ENCODE results near the gene VPS8.

VPS8 gene

DNA sequence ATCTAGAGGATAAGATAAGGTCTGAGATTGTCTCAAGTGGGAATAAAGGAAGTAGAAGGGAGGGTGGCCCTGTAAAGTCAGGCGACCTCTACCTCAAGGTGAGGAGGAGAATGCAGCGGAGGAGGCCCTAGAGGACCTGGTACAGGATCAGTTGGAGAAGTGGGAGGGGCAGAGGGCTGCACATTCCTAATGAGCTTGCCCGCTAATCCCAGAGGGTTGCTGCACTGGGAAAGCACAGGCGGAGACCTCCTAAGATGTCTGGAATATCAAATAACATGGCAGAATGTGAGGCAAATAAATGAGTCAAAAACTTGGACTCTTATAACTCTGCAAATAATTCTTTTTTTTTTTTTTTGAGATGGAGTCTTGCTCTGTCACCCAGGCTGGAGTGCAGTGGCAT lies 30.2 kb upstream of the VPS8 start:
- DNase-seq (ENCODE audit: low read depth in 2 of 2) = no peak

GRCh38 chr3:184783319-184783718 lies 28.6 kb upstream of the VPS8 start:
- DNase-seq (ENCODE audit: low read depth in 2 of 2) = no peak

- DNase-seq (ENCODE audit: low read depth in 2 of 2) = no peak
These were observed 27.1 kb upstream of the VPS8 start for GRCh38 chr3:184784731-184785500.

DNA sequence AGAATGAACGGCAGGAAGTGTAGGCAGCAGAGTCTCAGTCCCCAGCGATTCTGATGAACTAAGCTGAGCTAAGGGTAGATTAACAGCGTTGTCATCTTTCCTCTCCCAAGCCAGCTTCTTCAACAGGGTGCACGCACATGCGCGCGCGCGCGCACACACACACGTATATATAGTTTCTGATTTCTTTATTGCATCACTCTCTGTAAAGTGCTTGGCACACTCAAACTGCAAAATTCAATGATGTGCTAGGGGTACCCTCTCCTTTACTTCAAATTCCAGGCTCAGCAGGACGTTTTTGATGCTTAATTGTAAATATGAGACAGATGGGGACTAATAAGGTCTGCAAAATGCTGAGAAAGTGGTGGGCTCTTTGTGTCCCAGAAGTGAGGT lies 26.1 kb upstream of the VPS8 start:
- DNase-seq (ENCODE audit: low read depth in 2 of 2) = no peak

DNA sequence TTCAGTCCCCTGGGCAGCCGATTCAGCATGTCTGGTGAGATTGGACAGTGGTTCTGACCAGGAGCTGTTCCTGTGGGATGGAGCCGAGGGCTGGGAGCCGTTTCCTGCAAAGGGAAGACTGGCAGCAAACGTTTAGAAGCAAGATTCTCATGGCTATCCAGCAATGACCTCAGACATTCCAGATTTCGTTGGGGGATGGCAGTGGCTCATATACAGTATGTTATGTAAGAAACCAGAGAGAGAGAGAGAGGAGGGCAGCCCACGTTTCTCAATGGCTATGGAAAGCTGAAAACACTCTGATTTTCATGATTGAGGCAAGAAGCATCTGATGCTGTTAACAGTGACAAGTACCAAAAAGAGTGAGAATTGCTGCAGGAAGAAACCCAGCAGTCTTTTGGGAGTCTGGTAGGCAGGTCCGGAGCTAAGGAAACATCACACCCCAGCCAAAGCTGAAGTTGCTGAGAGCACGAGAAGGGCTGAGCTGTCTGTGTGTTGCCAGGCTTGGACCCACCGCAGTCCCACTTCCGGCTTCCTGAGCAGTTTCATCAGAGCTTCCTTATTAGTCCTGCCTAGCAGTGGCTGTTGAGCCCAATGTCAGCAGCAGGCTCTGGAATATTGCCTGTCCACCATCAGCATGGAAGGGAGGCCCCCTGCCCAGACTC lies 25.6 kb upstream of the VPS8 start:
- no peak for DNase-seq (ENCODE audit: low read depth in 2 of 2)

DNA sequence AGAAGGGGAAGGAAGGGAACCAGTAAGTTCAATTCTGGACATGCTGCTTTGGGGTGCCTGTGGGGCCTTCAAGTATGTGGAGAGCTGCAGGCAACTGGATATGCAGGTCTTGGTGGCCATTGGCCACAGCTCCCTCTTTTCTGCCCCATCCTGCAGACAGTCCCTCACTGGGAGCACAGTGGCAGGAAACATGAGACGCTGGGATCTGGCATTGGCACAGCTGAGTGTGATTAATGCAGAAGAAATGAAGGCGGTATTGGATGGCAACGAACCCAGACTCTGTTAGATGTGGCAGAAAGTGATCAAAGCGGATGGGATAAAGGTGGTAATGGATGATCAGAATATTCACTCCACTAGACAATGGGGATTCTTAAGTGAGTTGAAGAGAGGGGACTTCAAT lies 23.2 kb upstream of the VPS8 start:
- DNase-seq (ENCODE audit: low read depth in 2 of 2) = no peak

GRCh38 chr3:184789314-184789998 lies 22.5 kb upstream of the VPS8 start:
- no peak for DNase-seq (ENCODE audit: low read depth in 2 of 2)

DNA sequence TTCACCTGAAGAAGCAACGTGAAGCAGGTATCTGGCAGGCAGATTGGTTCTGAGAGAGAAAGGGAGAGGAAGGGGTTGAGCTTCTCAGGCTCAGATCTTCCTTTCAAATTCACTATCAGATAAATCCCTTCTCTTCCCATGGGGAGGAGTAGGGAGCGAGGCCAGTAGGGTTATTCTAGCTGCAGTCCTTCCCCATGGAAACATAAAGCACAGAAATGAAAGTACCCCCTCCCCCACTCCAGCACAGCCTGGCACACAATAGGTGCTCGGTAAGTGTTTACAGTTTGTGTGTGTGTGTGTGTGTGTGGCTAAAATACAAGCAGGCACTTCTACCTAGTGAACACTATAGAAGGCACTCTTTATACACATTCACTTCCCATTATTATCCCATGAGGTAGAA lies 20.8 kb upstream of the VPS8 start:
- DNase-seq (ENCODE audit: low read depth in 2 of 2) = no peak

DNA sequence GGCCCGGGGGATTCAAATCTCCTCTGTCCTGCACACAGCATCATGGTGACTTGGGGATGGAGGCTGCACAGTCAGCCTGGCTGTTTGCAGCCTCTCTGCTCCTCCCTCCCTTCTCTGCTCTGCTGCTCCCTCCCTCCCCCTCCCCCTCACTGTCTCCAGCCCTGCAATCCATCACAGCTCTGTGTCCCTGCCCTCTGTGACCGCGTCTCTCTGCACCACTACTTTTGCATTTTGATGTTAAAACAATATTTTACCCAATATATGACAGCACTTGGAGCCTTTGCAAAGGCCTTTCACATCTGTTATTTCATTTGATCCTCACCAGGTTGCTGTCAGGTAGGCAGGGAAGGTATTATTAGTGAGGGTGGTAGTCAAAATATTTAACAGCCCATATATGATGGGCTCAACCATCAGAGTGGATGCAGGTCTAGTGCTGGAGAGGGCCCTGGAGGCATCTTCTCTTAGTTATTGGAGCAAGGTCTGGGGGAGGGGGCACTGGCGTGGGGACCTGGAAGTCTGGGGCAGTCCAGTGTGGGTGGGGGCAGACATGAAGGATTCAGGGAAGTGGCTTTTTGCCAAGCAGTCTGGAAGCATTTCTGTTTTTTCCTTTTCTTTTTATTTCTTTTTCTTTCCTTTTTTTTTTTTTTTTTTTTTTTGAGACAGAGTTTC lies 16.3 kb upstream of the VPS8 start:
- DNase-seq (ENCODE audit: low read depth in 2 of 2) = no peak

DNA sequence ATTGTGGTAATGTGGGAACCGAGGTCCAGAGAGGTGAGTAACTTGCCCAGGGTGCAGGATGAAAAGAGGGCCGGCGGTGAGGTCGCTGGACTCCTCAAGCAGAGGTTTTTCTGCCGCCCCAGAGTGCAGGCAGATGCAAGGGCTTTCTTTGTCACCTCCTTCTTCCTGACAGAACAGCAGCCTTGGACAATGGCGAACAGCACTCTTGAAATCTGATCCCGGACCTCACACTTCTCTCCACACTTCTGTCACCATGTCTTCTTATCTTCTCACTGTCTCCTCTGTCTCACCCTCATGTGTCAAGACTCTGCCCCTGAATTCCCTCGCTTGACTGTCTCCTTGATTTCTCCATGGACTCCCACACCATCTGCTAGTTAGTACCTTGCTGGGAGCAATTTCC lies 15.4 kb upstream of the VPS8 start:
- no peak for DNase-seq (ENCODE audit: low read depth in 2 of 2)

DNA sequence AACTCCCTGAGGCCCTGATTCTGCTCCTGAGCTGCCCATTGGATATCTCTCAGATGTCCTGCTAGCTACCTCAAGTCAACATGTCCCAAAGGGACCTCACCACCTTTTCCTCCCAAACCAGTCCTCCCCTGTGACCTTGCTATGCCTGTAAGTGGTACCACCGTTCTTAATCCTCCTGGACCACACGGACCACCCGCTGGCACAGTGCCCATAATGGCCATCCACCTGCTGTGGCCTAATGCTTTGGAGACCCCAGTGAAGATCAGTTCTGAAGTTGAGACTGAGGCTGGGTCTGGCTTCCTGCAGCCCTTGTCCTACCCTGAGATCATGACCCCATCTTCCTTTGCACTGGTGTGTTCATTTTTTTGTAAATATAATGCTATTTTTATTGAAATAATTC lies 15.0 kb upstream of the VPS8 start:
- no peak for DNase-seq (ENCODE audit: low read depth in 2 of 2)

DNA sequence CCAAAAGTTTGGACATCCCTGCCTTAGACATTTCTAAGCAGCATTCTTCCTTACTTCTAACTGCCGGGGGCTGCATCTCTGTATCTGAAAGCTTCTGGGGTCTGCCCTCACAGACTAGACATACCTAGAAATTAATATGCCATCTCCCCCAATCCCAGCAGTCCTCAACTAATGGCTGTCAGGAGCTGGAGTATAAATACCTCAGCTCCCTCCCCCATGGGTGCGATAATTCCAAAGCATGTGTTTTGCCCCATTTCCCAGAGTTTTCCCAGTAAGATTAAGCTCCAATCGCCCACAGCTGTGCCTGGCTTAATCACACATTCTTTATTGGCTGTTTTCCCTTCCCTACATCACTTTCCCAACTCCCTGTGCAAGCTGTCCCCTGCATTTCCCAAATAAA lies 13.8 kb upstream of the VPS8 start:
- no peak for DNase-seq (ENCODE audit: low read depth in 2 of 2)

GRCh38 chr3:184800349-184800930 lies 11.5 kb upstream of the VPS8 start:
- DNase-seq (ENCODE audit: low read depth in 2 of 2) = no peak

- DNase-seq (ENCODE audit: low read depth in 2 of 2) = no peak
These were observed 10.7 kb upstream of the VPS8 start for GRCh38 chr3:184801241-184801785.

DNA sequence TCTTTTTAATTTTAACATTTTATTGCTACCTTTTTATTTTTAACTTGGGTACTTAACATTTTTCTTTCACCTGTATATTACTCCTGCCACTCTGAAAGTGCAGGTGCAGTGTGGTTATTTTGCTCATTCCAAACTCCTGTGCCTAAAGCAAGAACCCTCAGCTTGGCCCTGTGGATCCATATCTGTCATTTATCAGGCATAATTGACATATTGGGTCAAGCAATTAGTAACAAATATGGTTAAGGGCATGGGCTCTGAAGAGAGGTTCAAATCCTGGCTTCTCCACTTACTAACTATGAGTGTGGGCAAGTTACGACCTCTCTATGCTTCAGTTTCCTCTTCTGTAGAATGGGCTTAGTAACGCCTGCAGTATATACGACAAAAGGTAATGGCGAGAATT lies 9.8 kb upstream of the VPS8 start:
- DNase-seq (ENCODE audit: low read depth in 2 of 2) = no peak

GRCh38 chr3:184804801-184805200 lies 7.2 kb upstream of the VPS8 start:
- no peak for DNase-seq (ENCODE audit: low read depth in 2 of 2)

DNA sequence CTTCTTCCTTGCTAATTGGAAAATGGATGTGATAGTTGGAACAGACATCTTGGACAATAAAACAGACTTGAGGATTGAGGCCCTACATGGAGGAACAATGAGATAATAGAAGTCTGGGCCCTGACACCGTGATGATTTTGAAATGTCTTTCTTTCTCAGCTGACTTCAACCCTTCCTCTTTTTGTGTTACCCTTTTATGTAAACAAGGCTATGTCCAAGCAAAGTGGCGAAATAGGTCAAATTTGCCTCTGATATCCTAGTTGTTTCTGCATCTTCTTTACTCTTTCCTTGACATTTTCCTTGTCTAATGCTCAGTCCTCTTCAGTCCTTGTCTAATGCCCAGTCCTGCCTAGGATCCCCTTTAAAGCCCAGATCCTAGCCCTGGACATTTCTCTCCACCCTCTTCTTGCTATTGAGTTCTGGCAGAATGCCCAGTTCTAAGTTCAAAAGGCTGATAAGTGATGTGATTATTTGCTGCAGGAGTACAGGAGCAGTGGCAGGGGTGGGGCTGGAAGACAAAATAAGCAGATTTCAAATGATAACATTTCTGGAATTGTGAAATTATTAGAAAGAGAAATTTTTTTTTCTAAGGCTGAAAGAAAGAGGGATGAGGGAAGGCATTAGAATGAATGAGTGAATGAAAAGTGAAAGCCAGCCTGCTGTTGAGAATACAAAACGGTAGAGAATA lies 6.5 kb upstream of the VPS8 start:
- no peak for DNase-seq (ENCODE audit: low read depth in 2 of 2)

GRCh38 chr3:184806567-184807271 lies 5.2 kb upstream of the VPS8 start:
- DNase-seq (ENCODE audit: low read depth in 2 of 2) = no peak

DNA sequence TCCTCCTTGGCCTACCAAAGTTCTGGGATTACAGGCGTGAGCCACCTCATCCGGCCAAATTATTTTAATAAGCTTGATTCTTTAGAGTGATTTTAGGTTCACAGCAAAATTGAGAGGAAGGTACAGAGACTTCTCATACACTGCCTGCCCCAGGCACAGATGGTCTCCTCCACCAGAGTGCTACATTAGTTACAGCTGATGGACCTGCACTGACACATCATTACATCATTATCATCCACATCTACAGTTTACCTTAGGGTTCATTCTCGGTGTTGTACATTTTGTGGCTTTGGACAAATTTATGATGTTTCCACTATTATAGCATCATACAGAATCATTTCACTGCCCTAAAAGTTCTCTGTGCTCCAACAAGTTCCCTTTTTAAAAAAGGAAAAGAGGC lies 4.4 kb upstream of the VPS8 start:
- no peak for DNase-seq (ENCODE audit: low read depth in 2 of 2)

DNA sequence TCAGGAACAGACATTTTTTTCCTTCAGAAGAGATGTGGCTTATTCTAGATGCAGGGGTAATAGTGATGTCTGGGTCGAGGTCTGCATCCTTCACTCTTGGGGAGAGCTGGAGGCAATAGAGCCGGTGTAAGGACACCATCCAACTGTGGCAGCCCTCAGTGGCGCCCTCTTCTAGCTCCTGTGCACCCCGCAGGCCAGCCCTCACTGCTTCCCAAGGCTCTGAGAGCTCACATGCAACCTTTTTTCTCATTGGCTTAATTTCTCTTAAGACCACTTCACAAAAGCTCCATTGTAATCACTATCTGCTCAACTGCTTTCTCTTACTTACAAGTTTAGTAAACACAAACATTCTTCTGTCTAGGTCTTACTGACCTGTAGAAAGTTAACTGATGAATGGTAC lies 3.9 kb upstream of the VPS8 start:
- DNase-seq (ENCODE audit: low read depth in 2 of 2) = no peak

DNA sequence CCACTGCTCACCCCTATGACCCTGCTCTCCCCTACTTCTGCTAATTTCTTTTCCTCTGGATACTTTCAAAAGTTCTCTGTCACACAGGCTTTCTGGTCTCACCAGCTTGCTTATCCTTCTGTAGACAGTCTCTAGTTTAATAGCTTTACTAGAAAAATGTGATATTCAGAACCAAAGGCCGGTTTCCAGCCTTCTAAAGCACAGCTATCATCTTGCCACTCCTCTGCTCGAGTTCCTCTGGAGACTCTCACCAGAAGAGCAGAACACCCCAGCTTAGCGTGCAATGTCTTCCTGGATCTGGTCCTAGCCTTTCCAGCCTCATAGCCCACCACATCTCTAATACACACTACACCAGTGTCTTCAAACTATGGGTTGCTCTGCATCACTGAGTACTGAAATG lies 1.8 kb upstream of the VPS8 start:
- DNase-seq (ENCODE audit: low read depth in 2 of 2) = no peak
